ENCODE results near the gene NMNAT1.

NMNAT1 gene

DNA sequence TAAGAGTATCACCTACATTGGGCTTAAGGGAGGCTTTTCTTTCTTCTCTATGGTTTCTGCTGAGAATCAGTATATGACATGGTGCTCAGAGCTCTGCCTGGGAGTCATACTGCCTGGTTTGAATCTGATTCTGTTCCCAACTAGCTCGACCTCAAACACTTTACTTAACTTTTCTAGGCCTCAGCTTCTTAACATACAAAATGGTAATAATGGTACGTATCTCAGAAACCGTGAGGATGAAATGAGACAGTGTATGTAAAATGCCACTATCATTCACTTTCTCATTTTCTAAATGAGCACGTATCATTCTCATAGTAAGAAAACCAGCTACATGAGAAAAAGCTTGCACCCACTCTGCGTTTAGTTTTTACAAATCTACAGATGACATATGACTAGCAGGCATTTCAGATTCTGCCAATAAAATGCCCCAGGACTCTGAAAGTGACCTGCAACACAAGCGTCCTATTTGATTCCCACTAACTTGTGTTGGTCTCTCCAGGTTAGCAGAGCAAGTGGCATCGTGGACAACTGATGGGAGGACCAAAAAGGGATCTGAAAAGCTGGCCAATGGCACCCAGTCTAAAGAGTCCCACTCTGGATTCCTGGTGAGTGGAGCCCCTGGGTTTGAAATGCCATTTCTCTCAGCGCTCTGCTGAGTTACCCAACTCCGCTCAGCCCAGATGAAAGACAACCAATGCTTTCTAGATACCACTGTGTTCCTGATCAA, 39.3 kb upstream of the NMNAT1 start:
- no peak overlapping the region for H3K4me3 ChIP-seq (ENCODE audit: low read depth, low read length)
- DNase-seq (ENCODE audit: low read depth, low spot score), result no peak
- in situ Hi-C loops (cut with HindIII; ENCODE audit: low sequenced_read_pairs), result no loop called here
- TF ChIP-seq, protein P1, sequence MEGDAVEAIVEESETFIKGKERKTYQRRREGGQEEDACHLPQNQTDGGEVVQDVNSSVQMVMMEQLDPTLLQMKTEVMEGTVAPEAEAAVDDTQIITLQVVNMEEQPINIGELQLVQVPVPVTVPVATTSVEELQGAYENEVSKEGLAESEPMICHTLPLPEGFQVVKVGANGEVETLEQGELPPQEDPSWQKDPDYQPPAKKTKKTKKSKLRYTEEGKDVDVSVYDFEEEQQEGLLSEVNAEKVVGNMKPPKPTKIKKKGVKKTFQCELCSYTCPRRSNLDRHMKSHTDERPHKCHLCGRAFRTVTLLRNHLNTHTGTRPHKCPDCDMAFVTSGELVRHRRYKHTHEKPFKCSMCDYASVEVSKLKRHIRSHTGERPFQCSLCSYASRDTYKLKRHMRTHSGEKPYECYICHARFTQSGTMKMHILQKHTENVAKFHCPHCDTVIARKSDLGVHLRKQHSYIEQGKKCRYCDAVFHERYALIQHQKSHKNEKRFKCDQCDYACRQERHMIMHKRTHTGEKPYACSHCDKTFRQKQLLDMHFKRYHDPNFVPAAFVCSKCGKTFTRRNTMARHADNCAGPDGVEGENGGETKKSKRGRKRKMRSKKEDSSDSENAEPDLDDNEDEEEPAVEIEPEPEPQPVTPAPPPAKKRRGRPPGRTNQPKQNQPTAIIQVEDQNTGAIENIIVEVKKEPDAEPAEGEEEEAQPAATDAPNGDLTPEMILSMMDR (IDR thresholded peaks at IDR 0.05; ENCODE audit: low read depth, low read length), result no peak

DNA sequence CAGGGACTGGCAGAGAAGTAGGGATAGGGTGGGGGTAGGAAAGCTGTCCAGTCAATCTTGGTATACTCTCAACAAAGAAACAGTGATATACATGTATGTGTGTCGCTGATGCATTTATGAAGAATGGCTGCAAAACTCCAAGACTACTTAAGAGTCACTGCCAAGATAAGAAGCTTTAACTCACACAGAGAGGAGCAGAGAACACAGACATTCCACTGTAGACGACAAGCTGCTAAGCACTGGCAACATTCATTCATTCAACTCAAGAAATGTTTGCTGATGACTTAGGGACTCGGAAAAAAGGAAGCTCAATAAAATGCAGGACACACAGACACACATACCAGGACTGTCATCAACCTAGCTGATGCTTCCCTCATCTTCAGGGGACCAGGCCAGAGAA, 38.7 kb upstream of the NMNAT1 start:
- no peak for DNase-seq (ENCODE audit: low read depth, low spot score)
- H3K4me3 ChIP-seq (ENCODE audit: low read depth, low read length), result no peak overlapping the region
- in situ Hi-C loops (cut with HindIII; ENCODE audit: low sequenced_read_pairs), result no loop called here
- TF ChIP-seq, protein P1 (IDR thresholded peaks at IDR 0.05; ENCODE audit: low read depth, low read length), result no peak

DNA sequence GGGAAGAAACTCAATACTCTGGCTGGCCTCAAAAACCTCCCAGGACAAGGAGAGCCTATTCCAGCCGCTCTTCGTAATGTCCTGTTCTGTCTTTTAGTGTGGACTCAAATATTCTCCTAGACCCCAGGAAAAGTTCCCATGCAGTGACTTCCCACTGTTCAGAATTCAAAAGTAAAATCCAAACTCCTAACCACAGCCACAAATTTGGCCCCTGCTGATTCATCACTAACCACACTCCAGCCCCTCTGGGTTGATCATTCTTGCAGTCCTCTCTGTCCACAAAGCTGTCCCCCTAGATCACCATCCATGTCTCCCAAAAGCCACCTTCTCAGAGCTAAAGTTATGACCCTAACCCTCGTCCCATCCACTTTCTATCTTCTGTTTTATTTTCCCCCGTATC, 38.3 kb upstream of the NMNAT1 start:
- TF ChIP-seq, protein P1 (IDR thresholded peaks at IDR 0.05; ENCODE audit: low read depth, low read length), result no peak
- in situ Hi-C loops (cut with HindIII; ENCODE audit: low sequenced_read_pairs), result no loop called here
- DNase-seq (ENCODE audit: low read depth, low spot score), result peak; percentile 69
- H3K4me3 ChIP-seq (ENCODE audit: low read depth, low read length), result no peak overlapping the region

DNA sequence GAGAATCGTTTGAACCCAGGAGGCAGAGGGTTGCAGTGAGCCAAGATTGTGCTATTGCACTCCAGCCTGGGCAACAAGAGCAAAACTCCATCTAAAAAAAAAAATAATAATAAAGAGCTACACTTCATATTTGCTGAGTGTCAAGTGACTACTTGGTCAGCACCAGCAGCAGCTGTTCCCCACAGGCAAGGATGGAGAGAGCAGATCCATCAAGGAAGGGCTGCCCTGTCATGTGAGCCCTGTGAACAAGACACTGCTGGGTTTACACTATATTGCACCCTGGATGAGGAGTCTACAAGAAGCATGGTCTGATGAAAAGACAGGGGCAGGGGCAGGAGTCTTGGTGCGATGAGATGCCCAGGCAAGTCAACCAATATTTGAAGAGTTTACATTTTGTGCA, 36.8 kb upstream of the NMNAT1 start:
- in situ Hi-C loops (cut with HindIII; ENCODE audit: low sequenced_read_pairs), result no loop called here
- H3K4me3 ChIP-seq (ENCODE audit: low read depth, low read length), result no peak overlapping the region
- TF ChIP-seq, protein P1 (IDR thresholded peaks at IDR 0.05; ENCODE audit: low read depth, low read length), result no peak
- DNase-seq (ENCODE audit: low read depth, low spot score), result no peak

DNA sequence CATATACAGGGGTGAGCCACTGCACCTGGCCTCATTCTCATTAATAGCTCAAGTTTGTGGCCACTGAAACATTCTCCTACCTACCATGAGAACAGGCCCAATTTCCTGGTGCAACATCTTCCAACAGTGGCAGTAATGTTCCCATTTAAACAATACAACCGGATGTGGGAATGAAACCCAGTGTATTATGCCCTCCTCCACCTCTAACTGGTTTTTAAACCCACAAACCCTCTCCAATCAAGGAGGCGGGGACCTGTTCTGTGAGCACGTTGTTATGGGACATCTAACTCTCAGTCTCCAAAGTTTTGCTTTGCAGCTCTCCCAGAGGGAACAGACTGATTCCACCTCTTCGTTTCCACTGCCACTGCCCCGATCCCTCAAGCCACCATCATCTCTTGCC, 35.8 kb upstream of the NMNAT1 start:
- in situ Hi-C loops (cut with HindIII; ENCODE audit: low sequenced_read_pairs), result no loop called here
- DNase-seq (ENCODE audit: low read depth, low spot score), result no peak
- H3K4me3 ChIP-seq (ENCODE audit: low read depth, low read length), result no peak overlapping the region
- TF ChIP-seq, protein P1 (IDR thresholded peaks at IDR 0.05; ENCODE audit: low read depth, low read length), result no peak

DNA sequence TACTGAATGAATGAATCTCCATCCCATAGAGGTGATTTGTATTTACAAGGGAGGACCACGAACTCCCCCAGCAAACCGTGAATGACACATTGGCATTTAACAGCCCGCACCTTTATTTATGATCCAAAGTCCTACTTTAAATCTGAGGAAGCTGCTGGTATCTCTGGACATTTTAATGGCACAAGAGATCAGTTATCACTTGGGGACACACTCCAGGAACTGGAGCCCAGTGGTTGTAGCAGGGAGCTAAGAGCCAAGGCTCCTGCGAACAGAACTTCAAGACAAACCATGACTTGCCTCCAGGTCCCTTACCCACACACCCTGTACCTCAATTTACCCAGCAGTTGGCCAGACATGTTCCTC, 34.4 kb upstream of the NMNAT1 start:
- no peak for DNase-seq (ENCODE audit: low read depth, low spot score)
- TF ChIP-seq, protein P1 (IDR thresholded peaks at IDR 0.05; ENCODE audit: low read depth, low read length), result no peak
- in situ Hi-C loops (cut with HindIII; ENCODE audit: low sequenced_read_pairs), result no loop called here
- H3K4me3 ChIP-seq (ENCODE audit: low read depth, low read length), result peak overlapping the region; percentile 76

All from astrocyte of the spinal cord (primary cell).